LNCAP (cell line): ENCODE data around the gene LARP1.

ENCODE experiments used
- CTCF ChIP-seq: fragments of 450-650 bp; IDR thresholded peaks from 2 replicates; pipeline ENCODE4 v1.5.1; 2017; ENCODE audit warnings: mild to moderate bottlenecking

Gene LARP1

DNA sequence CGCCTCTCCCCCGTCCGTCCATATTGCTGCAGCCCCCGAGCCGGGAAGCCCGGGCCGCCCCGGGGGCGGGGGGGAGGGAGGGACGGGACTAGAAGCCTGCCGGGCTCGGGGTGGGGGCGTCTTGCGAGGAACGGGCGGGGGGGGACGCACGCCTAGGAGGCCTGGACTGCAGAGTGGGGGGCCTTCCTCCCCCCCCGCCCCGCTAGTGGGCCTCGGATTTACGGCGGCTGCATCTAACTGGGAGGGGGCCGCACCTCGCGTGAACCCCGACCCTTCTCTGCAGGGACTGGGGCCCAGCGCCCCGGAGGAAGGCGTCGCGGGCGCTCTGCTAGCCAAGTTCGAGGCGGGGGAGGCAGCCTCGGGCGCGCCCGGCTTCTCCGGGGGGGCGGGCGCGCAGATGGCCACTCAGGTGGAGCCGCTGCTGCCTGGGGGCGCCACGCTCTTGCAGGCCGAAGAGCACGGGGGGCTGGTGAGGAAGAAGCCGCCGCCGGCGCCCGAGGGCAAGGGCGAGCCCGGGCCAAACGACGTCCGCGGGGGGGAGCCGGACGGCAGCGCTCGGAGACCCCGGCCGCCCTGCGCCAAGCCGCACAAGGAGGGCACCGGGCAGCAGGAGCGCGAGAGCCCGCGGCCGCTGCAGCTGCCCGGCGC is at the start of gene LARP1:
Gene LARP1, plus strand, starts transcription at position 17 of the 648 bp plus-strand sequence. Its CDS starts 381 bp downstream, at position 398.
- no peak for TF ChIP-seq CTCF

DNA sequence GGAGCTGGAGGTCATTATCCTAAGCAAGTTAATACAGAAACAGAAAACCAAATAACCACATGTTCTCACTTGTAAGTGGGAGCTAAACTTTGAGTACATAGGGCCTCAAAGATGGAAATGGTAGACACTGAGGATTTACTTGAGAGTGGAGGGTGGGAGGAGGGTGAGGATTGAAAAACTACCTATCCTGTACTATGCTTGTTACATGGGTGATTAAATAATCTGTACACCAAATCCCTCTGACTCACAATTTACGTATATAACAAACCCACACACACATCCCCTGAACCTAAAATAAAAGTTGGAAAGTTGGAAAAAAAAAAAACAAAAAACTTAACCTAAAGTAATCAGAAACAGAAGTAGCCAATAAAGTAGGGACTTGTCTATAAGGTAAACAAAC is 48.8 kb upstream of the LARP1 start:
- no peak for TF ChIP-seq CTCF

- TF ChIP-seq CTCF, result no peak
Observed at GRCh38 chr5:154707641-154708040, 47.5 kb upstream of the LARP1 start.

- no peak for TF ChIP-seq CTCF
Observed at GRCh38 chr5:154708207-154708606, 47.0 kb upstream of the LARP1 start.

DNA sequence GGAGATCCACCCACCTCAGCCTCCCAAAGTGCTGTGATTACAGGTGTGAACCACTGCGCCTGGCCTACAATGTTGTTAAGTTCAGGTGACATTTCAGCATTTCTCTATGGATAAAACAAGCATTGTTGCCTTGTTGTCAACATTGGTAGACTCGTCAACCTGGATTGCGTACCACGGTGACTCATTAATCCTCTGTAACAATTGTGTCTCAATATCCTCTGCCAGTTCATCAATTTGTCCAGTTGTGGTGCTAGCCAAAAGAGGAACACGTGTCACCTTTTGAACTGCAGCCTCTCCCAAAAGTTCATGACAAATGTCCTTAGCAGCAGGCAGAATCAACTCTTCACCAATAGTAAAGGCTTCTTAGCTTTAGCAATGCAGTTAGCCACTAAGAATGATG is 46.3 kb upstream of the LARP1 start:
- TF ChIP-seq CTCF, result no peak

DNA sequence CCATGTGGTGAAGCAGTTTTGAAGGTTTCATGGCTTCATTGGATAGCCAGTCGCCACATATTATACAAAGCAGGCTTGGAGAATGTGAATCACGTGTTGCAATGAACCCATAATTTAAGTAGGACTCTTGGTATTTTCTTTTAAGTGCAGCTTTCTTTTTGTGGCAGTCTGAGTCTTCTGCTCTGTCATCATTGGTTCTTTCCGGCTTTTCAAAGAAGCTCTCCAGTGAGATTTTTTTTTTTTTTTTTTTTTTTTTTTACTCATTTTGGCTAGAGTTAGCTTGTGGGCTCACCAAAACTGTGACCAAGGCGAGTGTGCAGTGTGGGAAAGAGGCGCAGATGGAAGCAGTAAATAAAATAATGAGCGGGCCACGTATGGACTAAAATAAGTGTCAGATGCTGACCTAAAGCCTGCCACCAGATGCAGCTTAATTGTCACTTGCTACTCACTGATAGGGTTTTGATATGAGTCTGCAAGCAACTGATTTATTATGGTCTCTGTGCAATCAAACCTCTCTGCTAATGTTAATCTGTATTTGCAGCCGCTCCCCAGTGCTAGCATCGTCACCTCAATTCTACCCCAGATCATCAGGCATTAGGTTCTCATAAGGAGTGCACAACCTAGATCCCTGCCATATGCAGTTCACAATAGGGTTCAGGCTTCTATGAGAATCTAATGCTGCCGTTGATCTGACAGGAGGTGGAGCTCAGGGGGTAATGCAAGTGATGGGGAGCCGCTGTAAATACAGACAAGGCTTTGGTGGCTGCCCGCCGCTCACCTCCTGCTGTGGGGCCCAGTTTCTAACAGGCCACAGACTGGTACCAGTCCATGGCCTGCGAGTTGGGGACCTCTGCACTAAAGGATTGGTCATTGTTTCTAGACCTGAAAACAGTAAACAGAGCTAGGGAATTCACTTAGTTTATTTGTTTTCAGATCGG is 45.5 kb upstream of the LARP1 start:
- TF ChIP-seq CTCF, result no peak

GRCh38 chr5:154712518-154713437 is 42.4 kb upstream of the LARP1 start:
- no peak for TF ChIP-seq CTCF
